ENCODE results near the gene ATP5F1A.

Gene ATP5F1A

DNA sequence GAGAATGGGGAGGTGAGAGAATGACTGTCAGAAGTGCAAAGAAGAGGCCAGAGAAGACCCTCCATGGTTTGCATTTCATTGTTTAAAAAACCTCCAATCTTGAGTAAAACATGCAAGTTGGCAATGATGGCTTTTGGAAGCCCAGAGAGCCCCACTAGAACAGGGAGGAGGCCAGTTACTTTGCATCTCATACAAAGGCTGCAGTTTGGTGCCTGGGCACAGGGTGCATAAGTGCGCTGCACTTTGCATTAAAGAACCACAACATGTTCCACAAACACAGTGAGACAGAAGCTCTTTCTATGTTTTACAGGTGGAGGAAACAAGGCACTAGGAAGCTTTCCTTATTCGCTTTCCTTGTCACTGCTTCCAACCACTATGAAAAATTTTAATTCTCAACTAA, 51.4 kb downstream of the ATP5F1A start:
- no peak for DNase-seq

DNA sequence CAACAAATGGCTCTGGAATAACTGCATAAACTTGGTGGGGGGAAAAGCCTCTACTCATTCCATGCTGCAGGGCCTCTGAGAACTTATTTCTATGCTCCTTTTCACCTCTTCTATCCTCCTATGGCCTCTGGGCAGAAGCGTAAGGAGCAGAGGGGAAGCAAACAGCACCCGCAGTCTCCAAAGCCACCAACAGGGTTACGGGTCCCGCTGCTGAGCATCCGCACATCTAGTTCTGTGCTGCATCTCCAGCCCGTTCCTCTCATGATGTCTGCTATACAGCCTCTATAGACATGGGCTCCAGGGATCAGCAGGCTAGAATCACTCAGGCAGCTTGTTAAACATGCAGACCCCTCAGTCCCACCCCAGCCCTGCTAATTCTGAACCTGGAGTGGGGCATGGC, 52.0 kb downstream of the ATP5F1A start:
- DNase-seq: no peak

DNA sequence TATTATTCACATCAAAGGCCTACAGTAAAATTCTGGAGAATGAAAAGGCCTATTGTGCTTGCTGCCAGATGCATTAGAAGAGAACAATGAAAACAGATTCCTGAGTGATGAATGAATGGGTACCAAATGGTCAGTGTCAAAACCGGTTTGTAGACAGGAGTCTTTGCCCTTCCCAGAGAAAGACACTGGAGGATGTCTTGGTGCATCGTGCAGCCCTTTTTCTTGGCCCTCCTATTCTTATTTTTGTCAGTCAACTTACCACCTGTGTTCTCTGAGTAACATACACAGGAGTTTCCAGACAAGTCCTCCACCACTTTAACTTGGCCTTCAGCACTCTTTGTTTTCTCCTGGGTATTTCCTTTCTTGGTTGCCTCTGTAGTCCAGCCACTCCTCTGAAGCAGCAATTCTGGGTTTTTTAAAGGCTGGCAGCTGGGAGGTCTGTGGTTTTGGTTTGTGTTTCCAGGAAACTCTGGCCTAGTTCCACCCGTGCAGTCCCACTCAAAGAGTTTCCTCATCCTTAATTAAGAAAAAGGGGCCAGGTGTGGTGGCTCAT, 55.4 kb downstream of the ATP5F1A start:
- peak; percentile 28 for DNase-seq

DNA sequence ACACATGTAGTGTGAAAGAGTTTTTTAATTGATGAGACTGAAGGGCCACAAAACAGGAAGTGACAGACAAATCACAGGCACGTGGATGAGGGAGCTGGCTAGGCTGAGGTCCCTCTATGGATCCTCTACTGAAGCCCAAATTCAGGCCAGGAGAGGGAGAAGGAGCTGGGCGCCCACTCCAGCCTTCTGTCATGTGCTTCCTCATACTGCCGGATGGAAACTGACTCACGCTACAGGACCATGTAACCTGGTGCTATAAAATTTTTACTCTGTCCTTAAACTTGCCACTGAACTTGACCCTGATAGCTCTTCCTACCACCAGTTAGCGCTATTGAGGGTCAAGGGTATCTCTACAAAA, 57.4 kb downstream of the ATP5F1A start:
- DNase-seq: no peak

DNA sequence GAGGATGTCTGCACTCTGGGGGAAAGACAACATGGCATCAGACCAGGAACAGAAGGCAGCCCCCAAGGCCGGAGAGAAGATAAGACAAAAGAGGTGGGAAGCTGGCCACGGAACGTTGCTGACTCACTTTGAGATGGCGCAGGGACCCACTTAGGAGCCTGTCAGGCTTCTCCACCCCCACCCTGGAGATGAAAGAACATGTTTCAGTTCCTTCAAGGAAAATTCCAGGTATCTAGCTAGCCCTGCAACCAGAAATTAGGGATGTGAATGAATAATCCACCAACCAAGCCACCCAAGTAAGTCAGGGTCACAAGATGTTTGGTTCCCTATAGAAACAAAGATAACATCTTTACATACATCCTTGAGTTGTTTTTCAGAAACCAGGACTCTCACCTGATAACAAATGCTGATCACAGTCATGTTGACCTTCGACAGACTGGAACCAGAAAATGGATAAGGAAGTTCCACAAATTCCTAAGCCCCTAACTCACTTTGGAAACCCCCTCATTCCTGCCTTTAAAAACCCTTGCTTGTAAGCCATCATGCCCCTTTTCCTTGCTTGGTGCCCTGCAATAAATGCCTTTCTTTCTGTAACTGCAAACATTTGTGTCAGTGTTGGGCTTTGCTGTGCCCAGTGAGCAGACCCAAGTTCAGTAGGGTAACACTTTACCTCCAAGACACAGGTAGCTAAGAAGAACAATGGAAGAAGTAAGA, 57.9 kb downstream of the ATP5F1A start:
- DNase-seq: no peak

DNA sequence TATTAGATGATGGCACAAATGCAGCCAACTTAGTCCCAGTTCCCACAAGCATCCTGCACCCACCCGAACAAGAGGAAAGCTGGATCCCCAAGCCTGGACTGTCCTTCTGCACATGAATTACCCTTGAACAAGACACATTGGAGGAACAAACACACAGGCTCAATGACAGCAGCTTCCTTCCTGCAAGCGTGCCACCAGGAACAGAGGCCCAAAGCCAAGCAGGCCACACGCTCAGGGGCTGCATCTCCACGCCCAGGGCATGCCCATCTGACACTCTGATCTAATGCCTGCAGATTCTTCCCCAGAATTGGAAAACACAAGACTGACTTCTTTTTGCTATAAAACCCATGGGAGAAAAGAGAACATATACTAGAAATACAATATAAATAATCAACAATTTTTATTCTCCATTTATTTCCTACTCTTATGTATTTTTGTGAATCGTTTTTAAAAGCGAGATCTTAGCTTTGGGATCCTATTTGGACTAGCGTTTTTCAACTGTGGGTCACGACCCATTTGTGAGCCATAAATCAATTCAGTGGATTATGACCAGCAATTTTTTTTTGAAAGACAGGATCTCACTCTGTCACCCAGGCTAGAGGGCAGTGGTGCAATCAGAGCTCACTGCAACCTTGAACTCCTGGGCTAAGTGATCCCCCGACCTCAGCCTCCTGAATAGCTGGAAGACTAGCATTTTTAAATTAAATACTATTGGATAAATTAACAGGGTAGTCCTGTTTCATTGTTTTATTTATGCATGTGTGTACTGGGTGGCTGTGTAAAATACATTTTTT, 60.4 kb downstream of the ATP5F1A start:
- DNase-seq: no peak

DNA sequence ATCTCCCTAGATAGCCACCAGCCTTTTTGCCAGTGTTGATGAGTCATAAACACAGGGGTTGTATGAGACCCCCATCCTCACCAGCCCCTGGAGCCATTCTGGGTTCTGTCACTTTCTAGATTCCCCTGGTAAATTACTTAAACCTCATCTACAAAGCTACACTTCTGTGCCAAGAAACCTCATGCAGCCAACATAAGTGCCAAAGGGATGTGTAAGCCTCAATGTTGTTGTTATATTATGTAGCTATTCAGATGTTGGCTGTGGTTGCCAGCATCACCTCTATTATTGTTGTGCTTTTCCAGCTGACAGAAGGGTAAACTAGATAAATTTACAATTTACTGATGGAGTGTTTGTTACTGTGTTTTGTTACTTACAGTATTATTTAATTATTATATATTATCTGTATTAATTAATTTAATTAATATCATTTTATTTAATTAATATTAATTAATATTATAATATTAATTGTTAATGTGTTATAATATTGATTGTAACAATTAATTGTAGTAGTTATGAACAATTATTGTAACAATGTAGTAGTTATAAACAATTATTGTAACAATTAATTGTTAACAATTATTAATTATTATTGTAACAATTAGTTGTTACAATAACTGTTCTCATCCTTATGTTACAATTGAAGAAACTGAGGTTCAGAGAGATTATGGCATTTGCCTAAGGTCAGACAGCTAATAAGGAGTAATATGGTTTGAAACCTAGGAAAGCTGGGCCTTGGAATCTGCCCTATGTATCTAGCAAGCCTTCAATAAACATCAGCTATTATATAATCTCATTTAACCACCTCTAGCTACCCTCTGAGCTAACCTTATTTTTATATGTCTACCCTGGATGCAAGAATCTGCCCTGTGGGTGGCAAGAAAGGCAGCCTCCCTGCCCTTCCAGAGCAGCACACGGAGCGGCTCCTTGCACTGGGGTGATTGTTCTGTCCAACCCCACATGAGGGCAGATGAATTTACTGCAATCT, 62.1 kb downstream of the ATP5F1A start:
- peak; percentile 63 for DNase-seq

DNA sequence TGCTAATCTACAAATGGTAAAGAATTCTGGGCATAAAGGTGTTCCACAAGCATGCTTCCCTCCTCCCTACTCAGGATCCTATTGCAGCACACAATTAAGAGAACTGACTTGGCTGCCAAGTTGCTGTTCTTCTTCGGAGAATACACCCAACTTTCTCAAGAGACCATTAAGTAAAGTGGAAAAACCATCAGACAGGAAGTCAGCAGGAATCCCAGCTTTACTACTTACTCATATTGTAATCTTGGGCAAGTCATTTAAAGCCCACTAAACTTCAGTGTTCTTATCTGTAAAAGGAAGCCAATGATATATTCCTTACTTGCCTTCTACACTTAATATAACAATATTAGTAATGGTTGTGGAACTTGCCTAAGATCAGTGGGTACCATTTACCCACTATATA, 63.9 kb downstream of the ATP5F1A start:
- peak; percentile 13 for DNase-seq

DNA sequence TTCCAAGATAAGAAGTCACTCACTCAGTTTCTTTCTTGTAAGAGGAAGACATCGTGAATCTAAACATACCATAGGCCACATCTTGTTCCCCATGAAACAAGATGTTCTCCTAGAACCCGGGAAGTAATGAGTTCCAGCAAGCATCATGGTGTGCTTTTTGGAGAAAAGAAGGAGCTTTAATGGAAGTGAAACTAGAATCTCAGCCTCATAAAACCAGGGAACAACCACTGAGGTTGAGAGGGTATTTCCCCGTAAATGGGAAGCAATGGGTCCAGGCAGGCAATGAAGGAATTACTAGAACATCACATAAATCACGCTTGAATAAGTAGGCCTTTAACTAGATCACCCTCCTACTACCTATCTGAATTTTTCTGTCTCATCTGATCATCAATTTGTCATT, 66.4 kb downstream of the ATP5F1A start:
- no peak for DNase-seq

All from fibroblast of skin of scalp (primary cell).